GM13976 (cell line): ENCODE results near the gene NASP.

Source experiments
- DNase-seq: peaks from one replicate; pipeline ENCODE4 v3.0.0; 2012; ENCODE audit warnings: low spot score
- in situ Hi-C: fragments of 300-500 bp; cut with MboI; formaldehyde crosslinking; loops from one replicate; pipeline ENCODE4 v1.12.0; 2022; ENCODE audit warnings: low sequenced_read_pairs, mixed read lengths, inconsistent platforms; ENCODE audit not compliant: unreplicated experiment
- TF ChIP-seq, protein P1 (sequence below): IDR thresholded peaks from 2 replicates; pipeline ENCODE4 v1.5.1; 2012; ENCODE audit warnings: borderline replicate concordance, mild to moderate bottlenecking; ENCODE audit not compliant: insufficient read depth; ENCODE audit errors: extremely low read depth, missing control alignments, control extremely low read depth

The NASP gene

DNA sequence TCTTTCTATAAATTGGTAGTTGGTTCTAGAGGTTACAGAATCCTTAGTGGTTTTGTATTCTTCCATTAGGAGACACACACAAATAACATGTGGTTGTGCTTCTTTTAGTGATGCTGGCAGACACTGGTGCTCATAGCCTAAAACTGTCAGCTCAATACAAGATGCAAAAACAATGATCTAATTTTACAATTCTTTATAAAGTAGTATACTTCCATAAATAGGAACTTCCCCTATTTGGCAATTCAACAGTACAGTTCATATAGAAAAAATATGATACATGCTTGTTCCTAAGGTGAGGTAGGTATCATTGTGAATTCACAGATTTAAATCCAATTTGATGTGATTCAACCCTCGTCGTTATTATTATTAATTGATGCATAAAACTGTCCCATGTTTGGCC is 60.8 kb downstream of the NASP start:
- DNase-seq = no peak
- in situ Hi-C loops = no loop called here
- TF ChIP-seq, protein P1, sequence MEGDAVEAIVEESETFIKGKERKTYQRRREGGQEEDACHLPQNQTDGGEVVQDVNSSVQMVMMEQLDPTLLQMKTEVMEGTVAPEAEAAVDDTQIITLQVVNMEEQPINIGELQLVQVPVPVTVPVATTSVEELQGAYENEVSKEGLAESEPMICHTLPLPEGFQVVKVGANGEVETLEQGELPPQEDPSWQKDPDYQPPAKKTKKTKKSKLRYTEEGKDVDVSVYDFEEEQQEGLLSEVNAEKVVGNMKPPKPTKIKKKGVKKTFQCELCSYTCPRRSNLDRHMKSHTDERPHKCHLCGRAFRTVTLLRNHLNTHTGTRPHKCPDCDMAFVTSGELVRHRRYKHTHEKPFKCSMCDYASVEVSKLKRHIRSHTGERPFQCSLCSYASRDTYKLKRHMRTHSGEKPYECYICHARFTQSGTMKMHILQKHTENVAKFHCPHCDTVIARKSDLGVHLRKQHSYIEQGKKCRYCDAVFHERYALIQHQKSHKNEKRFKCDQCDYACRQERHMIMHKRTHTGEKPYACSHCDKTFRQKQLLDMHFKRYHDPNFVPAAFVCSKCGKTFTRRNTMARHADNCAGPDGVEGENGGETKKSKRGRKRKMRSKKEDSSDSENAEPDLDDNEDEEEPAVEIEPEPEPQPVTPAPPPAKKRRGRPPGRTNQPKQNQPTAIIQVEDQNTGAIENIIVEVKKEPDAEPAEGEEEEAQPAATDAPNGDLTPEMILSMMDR = no peak

DNA sequence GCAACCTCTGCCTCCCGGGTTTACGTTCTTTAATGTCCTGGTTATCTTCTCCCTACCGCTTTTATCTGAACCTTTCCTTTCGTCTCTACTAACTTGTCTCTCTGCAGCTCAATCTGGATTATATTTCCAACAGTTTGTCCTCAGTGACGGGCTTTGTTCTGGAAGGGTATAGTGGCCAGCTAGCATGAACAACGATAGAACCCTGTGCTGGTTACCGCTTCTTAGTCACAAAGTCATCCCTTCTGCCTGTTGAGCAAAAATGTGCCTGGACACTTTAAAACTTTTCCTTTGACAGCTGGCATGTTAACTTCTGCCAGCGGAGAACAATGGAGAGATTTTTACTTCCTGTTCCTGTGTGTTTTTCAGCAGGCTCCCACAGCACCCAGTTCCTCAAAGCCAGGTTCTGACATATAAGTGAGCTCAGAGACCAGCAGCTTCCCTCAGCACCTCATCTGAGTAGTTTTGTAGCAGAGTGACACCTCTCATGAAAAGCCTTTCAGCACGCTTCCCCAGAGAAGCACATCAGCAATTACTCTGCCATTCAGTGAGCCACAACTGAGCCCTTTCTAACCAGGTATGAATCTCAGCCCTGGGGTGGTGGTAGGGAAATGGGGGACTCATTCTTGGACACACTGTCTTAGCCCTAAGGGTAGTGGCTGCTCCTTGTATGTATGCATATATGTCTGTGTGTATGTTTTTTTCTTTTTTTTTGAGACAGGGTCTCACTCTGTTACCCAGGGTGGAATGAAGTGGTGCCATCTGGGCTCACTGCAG is 63.6 kb downstream of the NASP start:
- TF ChIP-seq, protein P1 = no peak
- no peak for DNase-seq
- in situ Hi-C loops = no loop called here

DNA sequence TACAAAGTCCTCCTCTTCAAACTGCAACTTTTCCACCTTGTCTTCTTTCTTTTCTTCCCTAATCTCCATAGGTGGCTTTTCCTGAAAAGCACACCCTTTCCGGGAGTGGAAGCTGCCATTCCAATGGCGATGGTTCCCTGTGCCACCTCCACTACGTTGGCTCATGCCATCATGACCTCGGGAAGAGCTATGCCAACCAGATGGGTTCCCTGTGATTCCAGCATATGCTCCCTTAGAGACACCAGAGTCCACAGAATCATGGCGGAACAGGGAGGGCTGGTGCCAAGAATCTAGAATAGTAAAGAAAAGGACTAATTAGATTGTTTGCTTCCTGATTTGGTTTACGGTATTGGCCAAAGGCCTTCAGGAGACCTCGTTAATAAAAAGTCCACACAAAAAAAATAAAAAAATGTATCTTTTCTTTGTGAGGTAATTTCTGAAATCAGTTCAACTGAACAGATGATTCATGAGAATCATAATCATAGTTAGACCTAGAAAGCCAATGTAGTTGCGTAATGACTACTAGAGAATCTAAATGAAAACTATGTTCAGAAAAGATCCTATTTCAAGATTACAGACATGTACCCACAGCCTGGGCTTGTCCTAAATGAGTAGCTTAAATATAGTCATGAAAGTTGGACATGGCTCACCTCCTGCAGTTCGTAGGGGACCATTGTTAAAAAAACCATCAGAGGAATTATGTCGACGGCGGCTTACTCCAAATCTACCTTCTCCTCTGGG is 70.9 kb downstream of the NASP start:
- no peak for DNase-seq
- TF ChIP-seq, protein P1 = no peak
- in situ Hi-C loops = no loop called here

DNA sequence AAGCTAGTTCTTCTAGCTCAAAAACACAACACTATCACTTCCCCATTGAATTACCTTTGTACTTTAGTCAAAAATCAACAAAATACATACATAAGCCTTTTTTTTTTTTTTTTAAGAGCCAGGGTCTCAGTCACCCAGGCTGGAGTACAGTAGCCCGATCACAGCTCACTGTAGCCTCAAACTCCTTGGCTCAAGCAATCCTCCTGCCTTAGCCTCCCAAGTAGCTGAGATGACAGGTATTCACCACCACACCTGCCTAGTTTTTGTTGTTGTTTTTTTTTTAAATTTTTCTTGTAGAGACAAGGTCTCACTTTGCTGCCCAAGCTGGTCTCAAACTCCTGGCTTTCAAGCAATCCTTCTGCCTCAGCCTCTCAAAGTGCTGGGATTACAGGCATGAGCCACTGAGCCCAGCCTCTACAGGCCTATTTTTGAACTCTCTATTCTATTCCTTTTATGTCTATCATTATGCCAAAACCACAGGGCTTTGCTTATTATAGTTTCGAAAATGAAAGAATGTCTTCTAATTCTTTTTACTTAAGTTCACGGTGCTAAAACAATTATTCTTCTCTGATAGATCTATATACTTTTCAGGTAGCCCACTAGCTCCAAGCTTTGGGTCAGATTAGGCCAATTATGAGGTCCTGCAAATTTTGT is 72.9 kb downstream of the NASP start:
- DNase-seq = no peak
- TF ChIP-seq, protein P1 = no peak
- in situ Hi-C loops = no loop called here

DNA sequence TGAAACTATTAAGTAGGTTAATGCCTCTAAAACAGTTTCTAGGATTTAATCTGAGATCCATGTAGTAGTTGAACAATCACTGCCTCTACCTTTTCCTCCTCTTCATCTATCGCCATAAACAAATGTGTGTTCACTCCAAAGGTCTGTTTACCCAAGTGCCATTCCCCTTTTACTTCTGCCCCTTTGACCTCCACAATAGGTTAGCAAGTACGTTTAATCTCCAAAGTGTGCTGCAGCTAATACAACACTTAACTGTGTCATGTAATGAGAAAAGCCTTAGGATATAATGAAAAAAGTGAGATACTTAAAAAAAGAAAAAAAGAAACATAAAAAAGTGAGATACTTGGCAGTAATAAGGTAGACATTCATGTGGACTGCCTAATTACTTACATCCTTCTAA is 74.3 kb downstream of the NASP start:
- in situ Hi-C loops = no loop called here
- TF ChIP-seq, protein P1 = no peak

DNA sequence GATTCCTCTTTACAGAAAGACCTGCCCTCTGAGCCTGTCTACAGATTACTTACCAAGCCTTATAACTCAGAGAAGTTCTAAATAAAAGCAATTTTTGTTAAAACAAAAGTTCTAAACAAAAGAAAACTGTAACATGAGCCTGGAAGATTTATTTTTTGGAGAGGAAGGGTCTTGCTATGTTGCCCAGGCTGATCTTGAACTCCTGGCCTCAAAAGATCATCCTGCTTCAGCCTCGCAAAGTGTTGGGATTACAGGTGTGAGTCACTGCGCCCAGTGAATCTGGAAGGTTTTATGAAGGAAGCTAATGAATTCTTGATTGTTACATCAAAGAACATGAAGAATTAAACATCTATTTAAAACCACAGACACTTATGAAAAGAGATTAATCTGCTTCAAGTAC is 75.4 kb downstream of the NASP start:
- TF ChIP-seq, protein P1 = no peak
- in situ Hi-C loops = no loop called here
- DNase-seq = no peak

More for the DNA sequence above, 74.3 kb downstream of the NASP start:
- DNase-seq = no peak
